Measurements from ENCODE around the gene CAMLG. TPM values are rescaled to one million over a fixed set of nuclear protein-coding genes. Genes with fewer than 3 reads are reported as not detected.
"Not testable (repeated sequence)": the region's sequence is repeated elsewhere in the genome, so short reads cannot be mapped to it uniquely, and the experiment has no call there.

CAMLG gene
- polyA plus RNA-seq (2014; cell fraction: cytosol; rRNA removed): 35.6 and 37.5 TPM in 2 replicates
- polyA plus RNA-seq (2014; cell fraction: nucleus; rRNA removed): 15.2 and 15.6 TPM in 2 replicates

GRCh38 chr5:134738133-134738962, at the start of gene CAMLG:
CAMLG (plus strand) TSS chr5:134738548; CDS start chr5:134738621, 73 bp downstream.
- peak; percentile 98 for DNase-seq (ENCODE audit: low spot score)

DNA sequence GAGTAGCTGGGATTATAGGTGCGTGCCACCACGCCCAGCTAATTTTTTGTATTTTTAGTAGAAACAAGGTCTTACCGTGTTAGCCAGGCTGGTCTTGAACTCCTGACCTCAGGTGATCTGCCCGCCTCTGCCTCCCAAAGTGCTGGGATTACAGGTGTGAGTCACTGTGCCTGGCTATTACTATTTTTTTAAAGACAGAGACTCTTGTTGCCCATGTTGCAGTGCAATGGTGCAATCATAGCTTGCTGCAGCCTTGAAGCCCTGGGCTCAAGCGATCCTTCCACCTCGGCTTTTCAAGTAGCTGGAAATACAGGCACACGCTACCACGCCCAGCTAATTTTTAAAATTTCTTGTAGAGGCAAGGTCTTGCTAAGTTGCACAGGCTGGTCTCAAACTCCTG, 48.2 kb upstream of the CAMLG start:
- DNase-seq (ENCODE audit: low spot score): not testable (repeated sequence)

- DNase-seq (ENCODE audit: low spot score): no peak
Measured at GRCh38 chr5:134692722-134693121, 45.6 kb upstream of the CAMLG start.

GRCh38 chr5:134708301-134708700, 30.0 kb upstream of the CAMLG start:
- no peak for DNase-seq (ENCODE audit: low spot score)

GRCh38 chr5:134714120-134714519, 24.2 kb upstream of the CAMLG start:
- DNase-seq (ENCODE audit: low spot score): no peak

DNA sequence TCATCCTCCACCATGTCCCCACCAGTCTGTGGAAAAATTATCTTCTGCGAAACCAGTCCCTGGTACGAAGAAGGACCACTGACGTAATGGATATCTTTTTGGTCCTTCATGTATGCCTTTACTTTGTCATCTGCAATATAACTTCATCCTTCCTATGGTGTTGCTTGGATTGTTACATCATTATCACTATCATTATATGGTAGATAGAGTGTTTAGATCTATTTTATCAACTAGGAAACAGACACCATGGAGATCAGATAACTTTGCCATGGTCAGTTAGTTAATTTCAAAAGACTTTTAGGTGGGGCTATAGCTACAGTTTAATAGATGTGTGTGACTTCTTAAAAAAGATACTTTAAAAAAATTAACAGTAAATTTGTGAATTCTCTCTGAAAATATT, 23.8 kb upstream of the CAMLG start:
- DNase-seq (ENCODE audit: low spot score): no peak

GRCh38 chr5:134715466-134715865, 22.9 kb upstream of the CAMLG start:
- DNase-seq (ENCODE audit: low spot score): not testable (repeated sequence)

GRCh38 chr5:134724872-134725271, 13.5 kb upstream of the CAMLG start:
- DNase-seq (ENCODE audit: low spot score): no peak

GRCh38 chr5:134732819-134733218, 5.5 kb upstream of the CAMLG start:
- DNase-seq (ENCODE audit: low spot score): no peak

GRCh38 chr5:134735243-134735642, 3.1 kb upstream of the CAMLG start:
- DNase-seq (ENCODE audit: low spot score): no peak

- no peak for DNase-seq (ENCODE audit: low spot score)
Measured at GRCh38 chr5:134736173-134736812, 2.1 kb upstream of the CAMLG start.

DNA sequence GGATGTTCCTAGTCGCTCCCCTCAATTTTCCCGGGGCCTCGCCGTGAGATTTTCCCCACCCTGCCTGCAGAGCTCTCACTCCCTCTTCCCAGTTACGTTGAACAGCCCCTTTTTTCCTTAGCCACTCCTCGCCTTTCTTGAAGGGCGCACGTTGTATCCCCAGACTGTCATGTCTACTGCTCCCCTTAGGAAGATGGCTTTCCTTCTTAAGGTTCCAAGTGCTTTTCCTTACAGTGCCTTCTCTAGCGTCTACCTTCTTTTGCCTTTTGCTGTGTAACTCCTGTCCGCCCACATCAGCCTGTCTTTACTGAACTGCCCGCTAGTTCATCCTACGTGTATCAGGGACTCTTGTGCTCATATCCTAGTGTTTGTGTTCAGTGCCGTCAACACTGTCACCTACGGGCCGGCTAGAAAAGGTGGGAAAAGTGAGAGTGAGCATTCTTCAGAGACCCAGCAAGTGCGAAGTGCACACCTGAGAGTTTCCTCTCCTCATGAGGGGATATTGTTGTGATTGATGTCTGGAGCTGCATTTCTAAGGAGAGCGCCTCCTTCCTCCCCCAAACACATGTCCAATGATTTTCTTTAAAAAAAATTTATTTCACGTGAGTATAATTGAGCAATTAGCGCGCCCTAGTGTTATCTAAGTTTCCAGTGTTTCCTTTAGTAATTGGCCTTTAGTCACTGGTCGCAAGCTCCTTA, 764 bp downstream of the CAMLG start:
- peak; percentile 59 for DNase-seq (ENCODE audit: low spot score)

DNA sequence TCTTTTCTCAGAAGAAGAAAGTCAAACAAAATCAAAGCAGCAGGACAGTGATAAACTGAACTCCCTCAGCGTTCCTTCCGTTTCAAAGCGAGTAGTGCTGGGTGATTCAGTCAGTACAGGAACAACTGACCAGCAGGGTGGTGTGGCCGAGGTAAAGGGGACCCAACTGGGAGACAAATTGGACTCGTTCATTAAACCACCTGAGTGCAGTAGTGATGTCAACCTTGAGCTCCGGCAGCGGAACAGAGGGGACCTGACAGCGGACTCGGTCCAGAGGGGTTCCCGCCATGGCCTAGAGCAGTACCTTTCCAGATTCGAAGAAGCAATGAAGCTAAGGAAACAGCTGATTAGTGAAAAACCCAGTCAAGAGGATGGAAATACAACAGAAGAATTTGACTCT, 2.7 kb downstream of the CAMLG start:
- DNase-seq (ENCODE audit: low spot score): no peak

- DNase-seq (ENCODE audit: low spot score): no peak
Measured at GRCh38 chr5:134742134-134742533, 3.8 kb downstream of the CAMLG start.

DNA sequence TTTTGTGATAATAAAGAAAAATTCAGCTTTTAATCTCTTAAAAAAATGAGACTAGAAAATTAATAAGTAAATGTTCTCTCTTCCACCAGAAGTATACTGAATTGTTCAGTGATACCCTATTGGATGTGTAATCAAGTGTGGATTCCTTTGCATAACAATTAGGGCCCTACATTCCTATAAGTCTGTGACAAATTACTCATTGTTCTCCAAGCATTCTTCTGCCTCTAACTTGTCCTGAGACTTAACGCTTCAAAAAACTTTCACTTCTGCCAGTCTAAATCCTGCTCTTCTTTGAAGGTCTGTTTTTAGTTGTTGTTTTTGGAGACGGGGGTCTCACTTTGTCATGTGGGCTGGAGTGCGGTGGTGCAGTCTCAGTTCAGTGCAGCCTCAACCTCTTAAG, 11.1 kb downstream of the CAMLG start:
- no peak for DNase-seq (ENCODE audit: low spot score)

GRCh38 chr5:134758176-134758503, 19.8 kb downstream of the CAMLG start:
- no peak for DNase-seq (ENCODE audit: low spot score)

DNA sequence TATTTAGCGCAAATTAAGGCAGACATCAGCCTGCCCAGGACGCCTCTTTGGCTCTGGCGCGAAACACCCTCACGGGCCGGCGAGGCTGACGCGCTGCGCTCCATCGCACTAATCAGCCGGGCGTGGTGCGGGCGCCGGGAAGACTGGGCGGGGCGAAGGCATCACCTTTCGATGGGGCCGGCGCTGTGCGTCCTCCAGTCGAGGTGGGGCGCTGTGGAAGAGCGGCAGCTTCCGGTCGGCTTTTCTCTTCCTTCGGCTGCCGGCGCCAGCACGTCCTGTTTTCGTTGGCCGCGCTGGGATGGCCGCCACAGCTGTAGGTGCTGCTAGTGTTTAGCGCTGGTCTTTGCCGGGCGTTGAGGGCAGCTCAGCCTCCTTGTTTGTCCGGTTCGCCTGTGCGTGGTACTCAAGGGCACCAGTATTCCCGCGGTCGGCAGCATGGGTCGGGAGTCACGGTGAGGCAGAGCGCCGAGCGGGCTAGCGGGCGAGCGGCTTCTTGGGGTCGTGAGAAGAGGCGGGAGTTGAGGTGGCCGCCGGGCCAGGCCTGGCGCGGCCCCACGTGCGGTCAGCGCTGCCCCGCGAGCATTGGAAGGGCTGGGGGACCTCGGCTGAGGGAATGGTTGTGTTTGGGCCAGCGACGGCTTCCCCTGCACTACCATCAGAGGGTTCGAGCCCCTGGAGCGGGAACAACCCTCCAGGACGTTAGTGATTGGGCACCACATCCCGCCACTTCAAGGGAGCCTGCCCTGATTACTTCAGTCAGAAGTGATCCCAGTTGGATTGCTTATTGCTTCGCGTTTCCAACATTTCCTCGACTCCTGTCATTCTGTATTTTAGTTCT, 20.4 kb downstream of the CAMLG start, which contains the start of gene DDX46:
DDX46 (plus strand) TSS at position 276 of the 838 bp plus-strand sequence; CDS start at position 436, 160 bp downstream.
- DNase-seq (ENCODE audit: low spot score): peak; percentile 93

- DNase-seq (ENCODE audit: low spot score): not testable (repeated sequence)
Measured at GRCh38 chr5:134767528-134768291, 29.4 kb downstream of the CAMLG start.

DNA sequence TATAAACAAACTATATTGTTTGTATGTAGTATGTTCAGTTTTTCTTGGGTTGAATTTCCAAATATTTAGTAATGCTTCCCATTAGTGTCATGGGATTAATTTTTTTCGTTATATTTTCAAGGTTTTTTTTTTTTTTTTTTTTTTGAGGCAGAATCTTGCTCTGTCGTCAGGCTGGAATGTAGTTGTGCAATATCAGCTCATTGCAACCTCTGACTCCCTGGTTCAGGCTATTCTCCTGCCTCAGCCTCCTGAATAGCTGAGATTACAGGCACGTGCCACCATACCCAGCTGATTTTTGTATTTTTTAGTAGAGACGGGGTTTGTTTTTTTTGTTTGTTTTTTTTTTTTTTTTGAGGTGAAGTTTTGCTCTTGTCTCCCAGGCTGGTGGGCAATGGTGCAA, 30.9 kb downstream of the CAMLG start:
- DNase-seq (ENCODE audit: low spot score): no peak

- no peak for DNase-seq (ENCODE audit: low spot score)
Measured at GRCh38 chr5:134772461-134773125, 34.2 kb downstream of the CAMLG start.
